ENCODE data around the gene UHMK1.

UHMK1 gene

DNA sequence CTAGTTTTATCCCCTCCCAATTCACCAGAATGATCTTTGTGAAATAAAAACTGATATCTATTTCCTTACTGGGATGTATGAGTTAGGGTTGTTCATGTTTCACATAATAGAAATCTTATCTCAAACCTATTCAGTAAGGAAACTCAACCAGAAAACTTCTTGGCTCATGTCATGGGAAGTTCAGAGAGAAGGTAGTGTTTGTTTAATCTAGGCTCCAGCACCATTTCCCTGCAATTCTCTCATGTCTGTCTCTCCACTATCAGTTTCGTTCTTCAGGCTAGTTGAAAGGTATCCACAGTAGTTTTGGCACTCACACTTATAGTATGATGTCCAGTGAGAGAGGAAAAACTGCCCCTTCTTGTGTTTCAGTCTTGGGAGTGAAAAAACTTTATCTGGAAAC lies 34.6 kb upstream of the UHMK1 start:
- no peak for DNase-seq (ENCODE audit: low read depth in 1 of 2, low spot score in 1 of 2)
- no peak overlapping the region for H3K27ac ChIP-seq (replicated peaks)

DNA sequence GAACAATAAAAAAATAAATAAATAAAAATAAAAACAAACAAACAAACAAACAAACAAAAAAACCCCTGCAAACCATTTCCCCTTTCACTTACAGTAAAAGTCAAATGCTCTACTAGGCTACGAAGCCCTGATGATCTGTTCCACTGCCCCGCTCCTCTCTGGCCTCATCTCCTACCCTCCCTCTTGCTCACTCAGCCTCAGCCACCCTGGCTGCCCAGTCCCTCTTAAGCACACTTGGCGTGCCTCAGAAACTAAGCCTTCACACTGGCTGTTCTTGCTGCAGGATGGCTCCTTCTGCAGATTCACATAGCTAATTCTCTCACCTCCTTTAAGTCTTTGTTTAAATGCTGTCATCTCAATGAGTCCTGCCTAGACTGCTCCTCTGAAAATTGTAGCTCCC lies 30.8 kb upstream of the UHMK1 start:
- TF ChIP-seq, protein P1, sequence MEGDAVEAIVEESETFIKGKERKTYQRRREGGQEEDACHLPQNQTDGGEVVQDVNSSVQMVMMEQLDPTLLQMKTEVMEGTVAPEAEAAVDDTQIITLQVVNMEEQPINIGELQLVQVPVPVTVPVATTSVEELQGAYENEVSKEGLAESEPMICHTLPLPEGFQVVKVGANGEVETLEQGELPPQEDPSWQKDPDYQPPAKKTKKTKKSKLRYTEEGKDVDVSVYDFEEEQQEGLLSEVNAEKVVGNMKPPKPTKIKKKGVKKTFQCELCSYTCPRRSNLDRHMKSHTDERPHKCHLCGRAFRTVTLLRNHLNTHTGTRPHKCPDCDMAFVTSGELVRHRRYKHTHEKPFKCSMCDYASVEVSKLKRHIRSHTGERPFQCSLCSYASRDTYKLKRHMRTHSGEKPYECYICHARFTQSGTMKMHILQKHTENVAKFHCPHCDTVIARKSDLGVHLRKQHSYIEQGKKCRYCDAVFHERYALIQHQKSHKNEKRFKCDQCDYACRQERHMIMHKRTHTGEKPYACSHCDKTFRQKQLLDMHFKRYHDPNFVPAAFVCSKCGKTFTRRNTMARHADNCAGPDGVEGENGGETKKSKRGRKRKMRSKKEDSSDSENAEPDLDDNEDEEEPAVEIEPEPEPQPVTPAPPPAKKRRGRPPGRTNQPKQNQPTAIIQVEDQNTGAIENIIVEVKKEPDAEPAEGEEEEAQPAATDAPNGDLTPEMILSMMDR (IDR thresholded peaks at IDR 0.05; ENCODE audit: insufficient read depth, low read length): no peak
- no peak for TF ChIP-seq GABPA (IDR thresholded peaks at IDR 0.05; ENCODE audit: low read depth)
- no peak for TF ChIP-seq POLR2AphosphoS5 (IDR thresholded peaks at IDR 0.05; ENCODE audit: low read depth)
- Histone ChIP-seq H3K27me3 (ENCODE audit: insufficient read depth, poor library complexity, severe bottlenecking) (no peaks in the 10 kb centered on the region), H3K27ac (replicated peaks) (no peak overlapping the region), H3K4me3 (replicated peaks; ENCODE audit: insufficient read depth, low read length) (no peak overlapping the region)
- DNase-seq (ENCODE audit: low read depth in 1 of 2, low spot score in 1 of 2): no peak

More for the DNA sequence above, 34.6 kb upstream of the UHMK1 start:
- H3K27me3 ChIP-seq (ENCODE audit: insufficient read depth, poor library complexity, severe bottlenecking): no peaks in the 10 kb centered on the region
- TF ChIP-seq GABPA (IDR thresholded peaks at IDR 0.05; ENCODE audit: low read depth) (no peak), SPI1 (IDR thresholded peaks at IDR 0.05; ENCODE audit: borderline replicate concordance, low read depth) (no peak), POLR2AphosphoS5 (IDR thresholded peaks at IDR 0.05; ENCODE audit: low read depth) (no peak)
- TF ChIP-seq, protein P1 (IDR thresholded peaks at IDR 0.05; ENCODE audit: insufficient read depth, low read length): no peak
- TF ChIP-seq, protein P2, sequence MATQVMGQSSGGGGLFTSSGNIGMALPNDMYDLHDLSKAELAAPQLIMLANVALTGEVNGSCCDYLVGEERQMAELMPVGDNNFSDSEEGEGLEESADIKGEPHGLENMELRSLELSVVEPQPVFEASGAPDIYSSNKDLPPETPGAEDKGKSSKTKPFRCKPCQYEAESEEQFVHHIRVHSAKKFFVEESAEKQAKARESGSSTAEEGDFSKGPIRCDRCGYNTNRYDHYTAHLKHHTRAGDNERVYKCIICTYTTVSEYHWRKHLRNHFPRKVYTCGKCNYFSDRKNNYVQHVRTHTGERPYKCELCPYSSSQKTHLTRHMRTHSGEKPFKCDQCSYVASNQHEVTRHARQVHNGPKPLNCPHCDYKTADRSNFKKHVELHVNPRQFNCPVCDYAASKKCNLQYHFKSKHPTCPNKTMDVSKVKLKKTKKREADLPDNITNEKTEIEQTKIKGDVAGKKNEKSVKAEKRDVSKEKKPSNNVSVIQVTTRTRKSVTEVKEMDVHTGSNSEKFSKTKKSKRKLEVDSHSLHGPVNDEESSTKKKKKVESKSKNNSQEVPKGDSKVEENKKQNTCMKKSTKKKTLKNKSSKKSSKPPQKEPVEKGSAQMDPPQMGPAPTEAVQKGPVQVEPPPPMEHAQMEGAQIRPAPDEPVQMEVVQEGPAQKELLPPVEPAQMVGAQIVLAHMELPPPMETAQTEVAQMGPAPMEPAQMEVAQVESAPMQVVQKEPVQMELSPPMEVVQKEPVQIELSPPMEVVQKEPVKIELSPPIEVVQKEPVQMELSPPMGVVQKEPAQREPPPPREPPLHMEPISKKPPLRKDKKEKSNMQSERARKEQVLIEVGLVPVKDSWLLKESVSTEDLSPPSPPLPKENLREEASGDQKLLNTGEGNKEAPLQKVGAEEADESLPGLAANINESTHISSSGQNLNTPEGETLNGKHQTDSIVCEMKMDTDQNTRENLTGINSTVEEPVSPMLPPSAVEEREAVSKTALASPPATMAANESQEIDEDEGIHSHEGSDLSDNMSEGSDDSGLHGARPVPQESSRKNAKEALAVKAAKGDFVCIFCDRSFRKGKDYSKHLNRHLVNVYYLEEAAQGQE (IDR thresholded peaks at IDR 0.05; ENCODE audit: insufficient replicate concordance, low read depth): no peak
- no peak overlapping the region for H3K4me3 ChIP-seq (replicated peaks; ENCODE audit: insufficient read depth, low read length)

DNA sequence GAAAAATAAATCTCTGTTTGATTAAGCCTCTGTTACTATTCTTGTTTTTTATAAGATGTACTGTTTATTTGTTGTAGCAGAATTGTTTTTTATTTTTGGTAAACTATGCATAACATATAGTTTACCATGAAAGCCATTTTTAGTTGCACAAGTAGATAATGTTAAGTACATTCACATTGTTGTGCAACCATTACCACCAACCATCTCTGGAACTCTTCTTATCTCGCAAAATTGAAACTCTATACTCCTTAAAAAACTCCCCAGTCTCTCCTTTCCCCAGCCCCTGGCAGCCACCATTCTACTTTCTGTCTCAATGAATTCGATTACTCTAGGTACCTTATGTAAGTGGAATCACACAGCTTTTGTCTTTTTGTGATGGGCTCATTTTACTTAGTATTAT lies 27.4 kb upstream of the UHMK1 start:
- DNase-seq (ENCODE audit: low read depth in 1 of 2, low spot score in 1 of 2): no peak
- no peak overlapping the region for H3K4me3 ChIP-seq (replicated peaks; ENCODE audit: insufficient read depth, low read length)
- no peak overlapping the region for H3K27ac ChIP-seq (replicated peaks)
- no peaks in the 10 kb centered on the region for H3K27me3 ChIP-seq (ENCODE audit: insufficient read depth, poor library complexity, severe bottlenecking)
- TF ChIP-seq SPI1 (IDR thresholded peaks at IDR 0.05; ENCODE audit: borderline replicate concordance, low read depth) (no peak), POLR2AphosphoS5 (IDR thresholded peaks at IDR 0.05; ENCODE audit: low read depth) (no peak), GABPA (IDR thresholded peaks at IDR 0.05; ENCODE audit: low read depth) (no peak)
- TF ChIP-seq, protein P1 (IDR thresholded peaks at IDR 0.05; ENCODE audit: insufficient read depth, low read length): no peak
- TF ChIP-seq, protein P2 (IDR thresholded peaks at IDR 0.05; ENCODE audit: insufficient replicate concordance, low read depth): no peak

DNA sequence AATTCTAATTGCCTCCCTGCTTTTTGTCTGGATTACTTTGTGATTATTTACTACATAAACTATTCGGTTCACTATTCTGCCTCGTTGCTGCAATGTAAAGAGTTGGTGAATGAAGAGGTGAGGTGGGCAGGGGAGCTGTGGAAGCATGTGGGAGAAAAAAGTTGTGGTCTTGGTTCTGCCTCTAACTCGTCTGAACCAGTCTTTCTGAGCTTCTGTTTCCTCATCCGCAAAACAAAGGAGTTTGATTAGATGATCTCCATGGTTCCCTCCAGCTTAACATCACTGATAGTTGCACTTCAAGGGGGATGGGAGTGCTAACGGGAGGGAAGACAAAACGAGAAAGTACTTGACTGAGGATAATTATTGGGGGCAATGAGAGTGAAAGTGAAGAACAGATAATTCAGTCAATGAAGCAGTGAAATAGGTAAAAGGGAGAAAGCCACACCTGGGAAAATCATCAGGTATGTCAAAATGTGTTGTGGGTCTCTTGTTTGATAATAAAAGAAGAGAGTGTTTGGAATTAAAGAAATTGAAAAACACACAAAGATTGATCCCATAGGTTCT lies 26.2 kb upstream of the UHMK1 start:
- TF ChIP-seq POLR2AphosphoS5 (IDR thresholded peaks at IDR 0.05; ENCODE audit: low read depth): no peak
- TF ChIP-seq GABPA (IDR thresholded peaks at IDR 0.05; ENCODE audit: low read depth): no peak
- TF ChIP-seq, protein P2 (IDR thresholded peaks at IDR 0.05; ENCODE audit: insufficient replicate concordance, low read depth): no peak
- TF ChIP-seq, protein P1 (IDR thresholded peaks at IDR 0.05; ENCODE audit: insufficient read depth, low read length): no peak
- no peak for TF ChIP-seq SPI1 (IDR thresholded peaks at IDR 0.05; ENCODE audit: borderline replicate concordance, low read depth)
- Histone ChIP-seq H3K4me3 (replicated peaks; ENCODE audit: insufficient read depth, low read length) (no peak overlapping the region), H3K27me3 (ENCODE audit: insufficient read depth, poor library complexity, severe bottlenecking) (no peaks in the 10 kb centered on the region), H3K27ac (replicated peaks) (no peak overlapping the region)
- no peak for DNase-seq (ENCODE audit: low read depth in 1 of 2, low spot score in 1 of 2)

All from HL-60 (cell line).